Memory B cell (primary cell): ENCODE results near the gene SPHKAP.

Experiments used
- ATAC-seq: fragments of 150-1000 bp; cut with Tn5 transposase; 2 replicates; pipeline ENCODE4 v1.10.0; 2021; ENCODE audit warnings: low read depth, mild to moderate bottlenecking, moderate library complexity
- DNase-seq, 2 donors: peaks; one replicate each; pipeline ENCODE4 v3.0.0; 2022; ENCODE audit warnings: low spot score in 2 of 2
- H3K27ac Mint-ChIP-seq: one replicate; pipeline ENCODE4 v1.8.0; 2022; ENCODE audit warnings: mild to moderate bottlenecking, moderate library complexity, mixed read lengths
- H3K27me3 Mint-ChIP-seq: one replicate; pipeline ENCODE4 v1.8.0; 2022; ENCODE audit warnings: mixed read lengths
- H3K36me3 Mint-ChIP-seq: one replicate; pipeline ENCODE4 v1.8.0; 2022; ENCODE audit warnings: mild to moderate bottlenecking, mixed read lengths
- H3K4me1 Mint-ChIP-seq: one replicate; pipeline ENCODE4 v1.8.0; 2022; ENCODE audit warnings: mixed read lengths
- H3K4me3 Mint-ChIP-seq: one replicate; pipeline ENCODE4 v1.8.0; 2022; ENCODE audit warnings: mild to moderate bottlenecking, moderate library complexity, mixed read lengths
- H3K9me3 Mint-ChIP-seq: one replicate; pipeline ENCODE4 v1.8.0; 2022; ENCODE audit warnings: mixed read lengths

The SPHKAP gene

GRCh38 chr2:228039752-228040534 lies 141.5 kb downstream of the SPHKAP start:
- ATAC-seq (no peak), DNase-seq (no peak)
- peaks cover 4% of the 10 kb centered on the region for H3K4me1 Mint-ChIP-seq
- no peaks in the 10 kb centered on the region for H3K9me3 Mint-ChIP-seq
- no peaks in the 10 kb centered on the region for H3K27me3 Mint-ChIP-seq
- H3K36me3 Mint-ChIP-seq = no peaks in the 10 kb centered on the region
- no peak overlapping the region for H3K4me3 Mint-ChIP-seq
- H3K27ac Mint-ChIP-seq = no peak overlapping the region

GRCh38 chr2:228038967-228039366 lies 142.5 kb downstream of the SPHKAP start:
- no peaks in the 10 kb centered on the region for H3K9me3 Mint-ChIP-seq
- H3K4me3 Mint-ChIP-seq = no peak overlapping the region
- no peak for ATAC-seq
- H3K36me3 Mint-ChIP-seq = no peaks in the 10 kb centered on the region
- no peak overlapping the region for H3K27ac Mint-ChIP-seq
- H3K27me3 Mint-ChIP-seq = no peaks in the 10 kb centered on the region
- DNase-seq = no peak
- peaks cover 4% of the 10 kb centered on the region for H3K4me1 Mint-ChIP-seq

DNA sequence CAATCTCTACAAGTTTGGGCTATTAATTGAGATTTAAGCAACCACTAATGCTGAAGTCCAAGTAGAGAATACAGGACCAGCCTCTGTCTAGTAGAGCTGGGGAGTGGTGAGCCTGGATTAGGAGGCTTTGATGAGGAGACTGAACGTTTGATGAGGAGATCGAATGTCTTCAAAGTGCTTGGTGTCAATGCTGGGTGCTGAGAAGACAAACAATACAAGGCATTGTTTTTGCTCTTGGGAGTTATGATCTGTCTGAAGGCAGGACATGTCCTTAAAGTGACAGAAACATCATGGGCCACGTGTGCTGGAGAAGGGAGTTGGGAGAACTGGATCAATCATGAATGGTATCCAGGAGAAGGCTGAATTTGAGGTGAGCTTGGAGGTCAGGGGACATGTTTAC lies 143.6 kb downstream of the SPHKAP start:
- DNase-seq = no peak
- H3K9me3 Mint-ChIP-seq = peaks cover 2% of the 10 kb centered on the region
- no peak overlapping the region for H3K4me3 Mint-ChIP-seq
- no peaks in the 10 kb centered on the region for H3K27me3 Mint-ChIP-seq
- no peaks in the 10 kb centered on the region for H3K36me3 Mint-ChIP-seq
- no peak overlapping the region for H3K27ac Mint-ChIP-seq
- H3K4me1 Mint-ChIP-seq = peaks cover 4% of the 10 kb centered on the region
- ATAC-seq = no peak

GRCh38 chr2:228023619-228024018 lies 157.9 kb downstream of the SPHKAP start:
- H3K4me1 Mint-ChIP-seq = no peaks in the 10 kb centered on the region
- H3K27me3 Mint-ChIP-seq = peaks cover 1% of the 10 kb centered on the region
- H3K36me3 Mint-ChIP-seq = no peaks in the 10 kb centered on the region
- H3K9me3 Mint-ChIP-seq = no peaks in the 10 kb centered on the region
- H3K27ac Mint-ChIP-seq = no peak overlapping the region
- no peak for ATAC-seq
- DNase-seq = no peak
- no peak overlapping the region for H3K4me3 Mint-ChIP-seq

DNA sequence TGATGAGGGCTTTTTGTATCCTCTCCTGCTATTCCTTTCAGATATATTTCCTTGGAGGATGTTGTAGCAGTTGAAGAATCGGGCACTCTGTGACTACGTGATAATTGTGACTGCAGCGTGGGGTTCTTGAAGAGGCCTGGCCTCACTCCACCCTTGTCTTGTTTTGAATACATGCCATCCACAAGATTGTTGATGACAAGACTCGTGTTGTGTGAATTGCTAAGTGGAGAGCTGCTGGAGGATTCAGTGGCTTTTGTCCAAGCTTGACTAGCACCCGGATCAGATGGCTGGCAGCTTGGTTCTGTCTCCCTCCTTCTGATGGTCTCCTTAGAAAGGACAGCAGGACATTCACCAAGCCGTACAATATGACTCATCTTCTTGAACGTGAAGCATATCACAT lies 163.2 kb downstream of the SPHKAP start:
- Mint-ChIP-seq H3K27ac (no peak overlapping the region), H3K4me1 (no peaks in the 10 kb centered on the region), H3K9me3 (peaks cover 2% of the 10 kb centered on the region), H3K27me3 (peaks cover 1% of the 10 kb centered on the region), H3K36me3 (no peaks in the 10 kb centered on the region), H3K4me3 (no peak overlapping the region)
- ATAC-seq = no peak
- DNase-seq = no peak

- Mint-ChIP-seq H3K36me3 (no peaks in the 10 kb centered on the region), H3K9me3 (peaks cover 2% of the 10 kb centered on the region), H3K27ac (no peak overlapping the region), H3K27me3 (peaks cover 1% of the 10 kb centered on the region), H3K4me3 (no peak overlapping the region), H3K4me1 (no peaks in the 10 kb centered on the region)
- DNase-seq (no peak), ATAC-seq (no peak)
Measured at GRCh38 chr2:228017784-228018183, 163.7 kb downstream of the SPHKAP start.

GRCh38 chr2:228016402-228016801 lies 165.1 kb downstream of the SPHKAP start:
- Mint-ChIP-seq H3K9me3 (peaks cover 2% of the 10 kb centered on the region), H3K36me3 (no peaks in the 10 kb centered on the region), H3K27ac (no peak overlapping the region), H3K4me1 (no peaks in the 10 kb centered on the region), H3K4me3 (no peak overlapping the region), H3K27me3 (no peaks in the 10 kb centered on the region)
- no peak for DNase-seq
- no peak for ATAC-seq

- no peaks in the 10 kb centered on the region for H3K4me1 Mint-ChIP-seq
- H3K36me3 Mint-ChIP-seq = no peaks in the 10 kb centered on the region
- peaks cover 2% of the 10 kb centered on the region for H3K9me3 Mint-ChIP-seq
- no peak overlapping the region for H3K4me3 Mint-ChIP-seq
- H3K27me3 Mint-ChIP-seq = no peaks in the 10 kb centered on the region
- DNase-seq = no peak
- ATAC-seq = no peak
- no peak overlapping the region for H3K27ac Mint-ChIP-seq
Measured at GRCh38 chr2:228015741-228016140, 165.7 kb downstream of the SPHKAP start.

DNA sequence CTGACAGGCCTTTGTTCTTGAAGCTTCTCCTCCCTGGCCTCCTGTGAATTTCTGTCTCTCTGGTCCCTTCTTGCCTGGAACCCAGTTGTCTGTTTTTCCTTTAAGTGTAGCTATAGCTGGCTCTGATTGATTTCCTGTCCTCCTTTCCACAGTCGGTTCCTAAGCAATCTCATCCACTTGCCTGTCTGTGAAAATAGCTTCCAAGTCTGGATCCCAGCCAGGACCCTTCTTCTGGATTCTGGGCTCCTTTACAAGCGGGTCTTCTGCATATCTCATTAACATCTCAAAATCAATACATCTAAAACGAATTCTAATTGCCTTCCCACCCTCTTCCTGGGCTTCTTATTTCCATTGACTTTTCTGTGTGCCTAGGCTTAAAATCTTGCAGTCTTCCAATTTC lies 185.1 kb downstream of the SPHKAP start:
- H3K4me1 Mint-ChIP-seq = no peaks in the 10 kb centered on the region
- no peaks in the 10 kb centered on the region for H3K9me3 Mint-ChIP-seq
- ATAC-seq (no peak), DNase-seq (no peak)
- no peaks in the 10 kb centered on the region for H3K27me3 Mint-ChIP-seq
- no peak overlapping the region for H3K4me3 Mint-ChIP-seq
- no peaks in the 10 kb centered on the region for H3K36me3 Mint-ChIP-seq
- no peak overlapping the region for H3K27ac Mint-ChIP-seq

DNA sequence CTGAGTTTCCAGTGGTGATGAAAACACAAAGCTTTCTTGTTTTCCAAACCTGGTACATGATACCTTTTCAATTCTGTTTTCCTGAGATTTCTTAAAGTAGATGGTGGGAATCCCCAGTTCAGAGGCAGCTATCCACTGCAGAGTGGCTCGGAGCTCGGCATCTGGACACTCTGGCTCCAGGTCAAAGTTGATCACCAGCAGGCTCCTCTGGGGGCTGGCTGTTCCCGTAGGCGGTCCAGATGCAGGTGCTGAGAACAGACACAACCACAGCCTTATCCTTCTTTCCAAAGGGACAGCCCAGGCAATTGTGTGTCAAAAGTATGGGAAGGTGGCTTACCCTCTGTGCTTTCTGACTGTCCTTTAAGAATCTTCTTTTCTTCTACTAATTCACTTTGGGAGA lies 190.6 kb downstream of the SPHKAP start:
- no peak overlapping the region for H3K27ac Mint-ChIP-seq
- no peaks in the 10 kb centered on the region for H3K9me3 Mint-ChIP-seq
- DNase-seq (no peak), ATAC-seq (no peak)
- H3K27me3 Mint-ChIP-seq = no peaks in the 10 kb centered on the region
- no peaks in the 10 kb centered on the region for H3K36me3 Mint-ChIP-seq
- no peak overlapping the region for H3K4me3 Mint-ChIP-seq
- no peaks in the 10 kb centered on the region for H3K4me1 Mint-ChIP-seq

- H3K27ac Mint-ChIP-seq = no peak overlapping the region
Measured at GRCh38 chr2:227973241-227973640, 208.2 kb downstream of the SPHKAP start.

DNA sequence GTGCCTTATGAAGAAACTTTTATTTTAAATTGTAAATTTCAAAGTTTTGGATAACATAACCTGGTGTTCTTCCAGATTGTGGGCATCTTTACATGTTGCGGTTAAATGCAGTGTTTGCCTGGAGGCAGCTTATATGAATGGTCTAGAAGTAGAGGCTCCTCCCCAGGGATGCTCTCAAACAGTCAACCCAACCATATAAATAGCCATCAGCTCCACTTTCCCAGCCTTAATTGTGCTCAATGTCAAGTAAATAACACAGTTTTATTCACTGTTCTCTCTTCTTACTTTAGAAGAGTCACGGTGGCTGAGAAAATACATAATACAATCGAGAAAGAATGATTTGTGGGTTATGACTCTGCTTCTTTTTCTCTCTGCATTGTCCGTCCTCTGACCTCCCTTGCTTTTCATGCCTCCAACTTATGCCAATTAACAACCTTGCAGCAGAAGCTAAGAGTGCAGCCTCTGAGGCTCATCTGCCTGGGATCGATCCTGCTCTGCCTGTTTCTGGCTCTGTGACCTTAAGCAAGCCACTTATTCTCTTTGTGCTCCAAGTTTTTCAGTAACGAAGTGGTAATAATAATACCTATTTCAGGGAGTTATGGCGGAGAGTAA lies 209.8 kb downstream of the SPHKAP start:
- peaks cover 2% of the 10 kb centered on the region for H3K27me3 Mint-ChIP-seq
- H3K4me3 Mint-ChIP-seq = no peak overlapping the region
- DNase-seq = no peak
- H3K27ac Mint-ChIP-seq = no peak overlapping the region
- H3K9me3 Mint-ChIP-seq = no peaks in the 10 kb centered on the region
- no peak for ATAC-seq
- no peaks in the 10 kb centered on the region for H3K4me1 Mint-ChIP-seq
- H3K36me3 Mint-ChIP-seq = no peaks in the 10 kb centered on the region

More at GRCh38 chr2:227973241-227973640, 208.2 kb downstream of the SPHKAP start:
- H3K36me3 Mint-ChIP-seq = no peaks in the 10 kb centered on the region
- ATAC-seq (no peak), DNase-seq (no peak)
- peaks cover 2% of the 10 kb centered on the region for H3K27me3 Mint-ChIP-seq
- H3K4me1 Mint-ChIP-seq = no peaks in the 10 kb centered on the region
- H3K4me3 Mint-ChIP-seq = no peak overlapping the region
- peaks cover 1% of the 10 kb centered on the region for H3K9me3 Mint-ChIP-seq

DNA sequence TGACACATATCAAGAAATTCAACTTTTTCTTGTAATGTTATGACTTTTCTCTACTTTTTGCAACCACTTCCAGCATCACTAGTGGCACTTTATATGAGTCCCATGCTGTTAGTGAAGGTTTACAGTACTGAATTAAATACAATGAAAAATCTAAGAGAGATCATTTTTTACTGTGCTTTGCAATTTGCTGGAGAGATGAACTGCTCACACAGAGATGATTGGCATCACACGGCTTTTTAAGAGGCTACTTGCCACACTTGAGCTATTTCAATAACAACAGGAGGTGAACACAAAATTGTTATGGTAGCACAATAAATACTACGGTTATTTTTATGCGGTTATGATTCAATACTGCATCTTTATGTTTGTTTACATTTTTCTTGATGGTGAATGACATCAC lies 221.2 kb downstream of the SPHKAP start:
- Mint-ChIP-seq H3K4me3 (no peak overlapping the region), H3K27me3 (no peaks in the 10 kb centered on the region), H3K9me3 (peaks cover 4% of the 10 kb centered on the region), H3K27ac (no peak overlapping the region), H3K4me1 (no peaks in the 10 kb centered on the region), H3K36me3 (no peaks in the 10 kb centered on the region)
- ATAC-seq (no peak), DNase-seq (no peak)

GRCh38 chr2:227942965-227943364 lies 238.5 kb downstream of the SPHKAP start:
- Mint-ChIP-seq H3K36me3 (no peaks in the 10 kb centered on the region), H3K27ac (no peak overlapping the region), H3K4me1 (no peaks in the 10 kb centered on the region), H3K9me3 (no peaks in the 10 kb centered on the region), H3K4me3 (no peak overlapping the region), H3K27me3 (peaks cover 2% of the 10 kb centered on the region)
- ATAC-seq = no peak
- no peak for DNase-seq

- no peaks in the 10 kb centered on the region for H3K4me1 Mint-ChIP-seq
- H3K36me3 Mint-ChIP-seq = no peaks in the 10 kb centered on the region
- no peak overlapping the region for H3K4me3 Mint-ChIP-seq
- ATAC-seq (no peak), DNase-seq (no peak)
- no peaks in the 10 kb centered on the region for H3K9me3 Mint-ChIP-seq
- H3K27ac Mint-ChIP-seq = no peak overlapping the region
- peaks cover 5% of the 10 kb centered on the region for H3K27me3 Mint-ChIP-seq
Measured at GRCh38 chr2:227942021-227942420, 239.5 kb downstream of the SPHKAP start.
